Colonic mucosa (tissue), 4 donors: ENCODE results near the gene CLCN5. TPM values are rescaled to one million over a fixed set of nuclear protein-coding genes. Genes with fewer than 3 reads are reported as not detected.

ENCODE experiments used
- DNase-seq: peaks from one replicate; pipeline ENCODE4 v3.0.0-alpha.2; 2020
- H3K27ac ChIP-seq: fragments of 200-600 bp; one replicate; pipeline ENCODE4 v1.8.0; 2021
- H3K27me3 ChIP-seq: fragments of 200-600 bp; one replicate; pipeline ENCODE4 v1.8.0; 2021
- H3K36me3 ChIP-seq: fragments of 200-600 bp; one replicate; pipeline ENCODE4 v1.8.0; 2021
- H3K4me1 ChIP-seq: fragments of 200-600 bp; one replicate; pipeline ENCODE4 v1.8.0; 2021; ENCODE audit warnings: mild to moderate bottlenecking
- H3K4me3 ChIP-seq: fragments of 200-600 bp; one replicate; pipeline ENCODE4 v1.8.0; 2021
- H3K9ac ChIP-seq, 2 donors: one replicate each; pipeline ENCODE4 v1.7.0; 2013; ENCODE audit warnings: control low read depth in 2 of 2, low read depth in 2 of 2, low read length in 2 of 2
- H3K9me3 ChIP-seq: fragments of 200-600 bp; one replicate; pipeline ENCODE4 v1.8.0; 2021
- CTCF ChIP-seq: fragments of 200-600 bp; IDR thresholded peaks from one replicate; pipeline ENCODE4 v1.8.0; 2022; ENCODE audit warnings: antibody characterized with exemption, mild to moderate bottlenecking
- intact Hi-C: fragments of 100-400 bp; cut with DNase I; formaldehyde crosslinking; loops from one replicate; pipeline ENCODE4 v1.14.1; 2022
- total RNA-seq, 2 donors: library from RNA; stranded (reverse); fragmentation: NEBNext Ultra II Directional in 1 of 2; extraction: Animal tissue kit (Norgen Biotek cat#: 25700) in 1 of 2; gene quantifications; one replicate each; pipeline ENCODE4 v1.2.1, GENCODE V29; 2021
- donor health status: healthy.
- donor health status: DM: no; HTN: no; CAD: no.
- donor health status: DM: no; HTN: no; CAD: no.

Gene CLCN5
- total RNA-seq, 2 donors from 2014 or later, result 9.7 to 10.0 TPM

- intact Hi-C loops, result no loop called here
These were observed 48.3 kb downstream of the CLCN5 start for GRCh38 chrX:49970674-49971073.

GRCh38 chrX:49972328-49972860 lies 50.0 kb downstream of the CLCN5 start:
- DNase-seq, result no peak
- no peak for TF ChIP-seq CTCF
- Histone ChIP-seq H3K9me3 (no peaks in the 10 kb centered on the region), H3K4me1 (no peaks in the 10 kb centered on the region), H3K4me3 (no peak overlapping the region), H3K9ac (no peak overlapping the region), H3K36me3 (no peaks in the 10 kb centered on the region), H3K27me3 (no peaks in the 10 kb centered on the region), H3K27ac (no peak overlapping the region)
- intact Hi-C loops, result no loop called here

More at GRCh38 chrX:49970674-49971073, 48.3 kb downstream of the CLCN5 start:
- no peak for DNase-seq
- Histone ChIP-seq H3K9me3 (no peaks in the 10 kb centered on the region), H3K36me3 (no peaks in the 10 kb centered on the region), H3K27ac (no peak overlapping the region), H3K27me3 (no peaks in the 10 kb centered on the region), H3K4me1 (no peaks in the 10 kb centered on the region), H3K9ac (no peak overlapping the region), H3K4me3 (no peak overlapping the region)
- TF ChIP-seq CTCF, result no peak

- Histone ChIP-seq H3K27ac (no peak overlapping the region), H3K27me3 (no peaks in the 10 kb centered on the region), H3K4me1 (no peaks in the 10 kb centered on the region), H3K4me3 (no peak overlapping the region), H3K9ac (no peak overlapping the region), H3K9me3 (no peaks in the 10 kb centered on the region), H3K36me3 (no peaks in the 10 kb centered on the region)
- TF ChIP-seq CTCF, result no peak
- no peak for DNase-seq
- intact Hi-C loops, result no loop called here
These were observed 54.3 kb downstream of the CLCN5 start for GRCh38 chrX:49976682-49977197.

GRCh38 chrX:49977319-49978090 lies 55.1 kb downstream of the CLCN5 start:
- Histone ChIP-seq H3K27me3 (no peaks in the 10 kb centered on the region), H3K9me3 (no peaks in the 10 kb centered on the region), H3K4me3 (no peak overlapping the region), H3K4me1 (no peaks in the 10 kb centered on the region), H3K9ac (no peak overlapping the region), H3K36me3 (no peaks in the 10 kb centered on the region), H3K27ac (no peak overlapping the region)
- intact Hi-C loops, result no loop called here
- DNase-seq, result no peak
- no peak for TF ChIP-seq CTCF

- H3K4me3 ChIP-seq, result no peak overlapping the region
- no peak for DNase-seq
- H3K4me1 ChIP-seq, result no peaks in the 10 kb centered on the region
- intact Hi-C loops, result no loop called here
- H3K9ac ChIP-seq, result no peak overlapping the region
- TF ChIP-seq CTCF, result no peak
- H3K9me3 ChIP-seq, result no peaks in the 10 kb centered on the region
- no peaks in the 10 kb centered on the region for H3K36me3 ChIP-seq
- no peak overlapping the region for H3K27ac ChIP-seq
- H3K27me3 ChIP-seq, result no peaks in the 10 kb centered on the region
These were observed 55.8 kb downstream of the CLCN5 start for GRCh38 chrX:49978176-49978575.
